Measurements from ENCODE around the gene SLC2A4. TPM values are rescaled to one million over a fixed set of nuclear protein-coding genes. Genes with fewer than 3 reads are reported as not detected.
A peak's percentile ranks its signal among the peaks of the same experiment; 100 is the strongest.

SLC2A4 gene
- total RNA-seq, 1 donor from 2014 or later: 0.23 TPM

GRCh38 chr17:7308625-7309433, 27.3 kb downstream of the SLC2A4 start:
- DNase-seq (ENCODE audit: low read depth): no peak
- no peak for TF ChIP-seq CTCF (conservative IDR thresholded peaks at IDR 0.05; ENCODE audit: low read depth, low read length)

GRCh38 chr17:7309628-7310027, 28.1 kb downstream of the SLC2A4 start:
- TF ChIP-seq CTCF (conservative IDR thresholded peaks at IDR 0.05; ENCODE audit: low read depth, low read length): no peak
- H3K4me3 ChIP-seq (ENCODE audit: low read depth, low read length): peak overlapping the region; percentile 95
- no peak for DNase-seq (ENCODE audit: low read depth)

More at GRCh38 chr17:7308625-7309433, 27.3 kb downstream of the SLC2A4 start:
- peak overlapping the region; percentile 95 for H3K4me3 ChIP-seq (ENCODE audit: low read depth, low read length)

- TF ChIP-seq CTCF (conservative IDR thresholded peaks at IDR 0.05; ENCODE audit: low read depth, low read length): no peak
- no peak overlapping the region for H3K4me3 ChIP-seq (ENCODE audit: low read depth, low read length)
- DNase-seq (ENCODE audit: low read depth): no peak
These were observed 29.7 kb downstream of the SLC2A4 start for GRCh38 chr17:7311110-7311705.

- DNase-seq (ENCODE audit: low read depth): no peak
- TF ChIP-seq CTCF (conservative IDR thresholded peaks at IDR 0.05; ENCODE audit: low read depth, low read length): no peak
- no peak overlapping the region for H3K4me3 ChIP-seq (ENCODE audit: low read depth, low read length)
These were observed 31.0 kb downstream of the SLC2A4 start for GRCh38 chr17:7312432-7313087.

GRCh38 chr17:7313088-7313889, 31.8 kb downstream of the SLC2A4 start:
- H3K4me3 ChIP-seq (ENCODE audit: low read depth, low read length): peak overlapping the region; percentile 86
- peak; percentile 19 for TF ChIP-seq CTCF (conservative IDR thresholded peaks at IDR 0.05; ENCODE audit: low read depth, low read length)
- DNase-seq (ENCODE audit: low read depth): no peak

- DNase-seq (ENCODE audit: low read depth): no peak
- TF ChIP-seq CTCF (conservative IDR thresholded peaks at IDR 0.05; ENCODE audit: low read depth, low read length): no peak
- peak overlapping the region; percentile 86 for H3K4me3 ChIP-seq (ENCODE audit: low read depth, low read length)
These were observed 32.6 kb downstream of the SLC2A4 start for GRCh38 chr17:7313890-7314718.
